HepG2 (cell line): ENCODE results near the gene EGR2. TPM values are rescaled to one million over a fixed set of nuclear protein-coding genes. Genes with fewer than 3 reads are reported as not detected.
A peak's percentile ranks its signal among the peaks of the same experiment; 100 is the strongest.

ENCODE experiments used
- ATAC-seq: fragments of 200-7000 bp; cut with Tn5 transposase; 3 replicates; pipeline ENCODE4 v1.9.1; 2020; ENCODE audit warnings: mild to moderate bottlenecking, moderate library complexity
- BruUV-seq: library from RNA; stranded (reverse); fragments of 400-500 nt; replicated peaks from 2 replicates; lab custom pipeline; 2021; lab: Mats Ljungman, UMichigan
- CTCF ChIA-PET: fragments of 300-600 bp; formaldehyde crosslinking; extraction: SDS; loops from one replicate; lab custom pipeline; 2021; ENCODE audit warnings: low total read pairs, inconsistent platforms, low intra/inter-chr PET ratio; lab: Yijun Ruan, JAX
- POLR2A ChIA-PET: fragments of 350-600 bp; sonication (Branson Sonifier 250); formaldehyde crosslinking; loops from one replicate; lab custom pipeline; 2020; ENCODE audit warnings: antibody characterized with exemption, inconsistent platforms; lab: Yijun Ruan, JAX
- DNase-seq: peaks from one replicate; pipeline ENCODE4 v3.0.0-alpha.2; 2015; ENCODE audit warnings: low spot score
- FAIRE-seq: peaks from 3 replicates; lab custom pipeline; 2011; peaks lifted over from hg19 to GRCh38; lab: Jason Lieb, UNC
- H2AFZ ChIP-seq: one replicate; pipeline ENCODE4 v1.6.1; 2011; ENCODE audit warnings: low read length, inconsistent platforms
- H3K27ac ChIP-seq: fragments of 300-600 bp; 3 replicates; pipeline ENCODE4 v1.8.0; 2011; ENCODE audit warnings: mixed run types, mild to moderate bottlenecking, mixed read lengths, low read length, inconsistent platforms; ENCODE audit not compliant: insufficient read depth; ENCODE audit errors: extremely low read length
- H3K27me3 ChIP-seq, 2 experiments: fragments of 200-600 bp in 1 of 2; 2 replicates in 1 of 2; 3 replicates in 1 of 2; pipeline versions ENCODE4 v1.6.0 to v1.8.0; 2011; ENCODE audit warnings: low read length in 2 of 2, mild to moderate bottlenecking in 2 of 2, moderate library complexity in 2 of 2, inconsistent platforms in 1 of 2; ENCODE audit not compliant: insufficient read depth in 2 of 2, control insufficient read depth in 1 of 2
- H3K36me3 ChIP-seq, 2 experiments: fragments of 200-600 bp in 1 of 2; replicated peaks in 1 of 2; 2 replicates in 1 of 2; 3 replicates in 1 of 2; pipeline versions ENCODE4 v1.5.1 to v1.8.0; 2011; ENCODE audit warnings: low read length in 2 of 2, inconsistent platforms in 1 of 2; ENCODE audit not compliant: insufficient read depth in 2 of 2, control insufficient read depth in 1 of 2
- H3K4me1 ChIP-seq: 2 replicates; pipeline ENCODE4 v1.5.1; 2012; ENCODE audit warnings: low read length, inconsistent platforms; ENCODE audit not compliant: insufficient read depth
- H3K4me2 ChIP-seq: 2 replicates; pipeline ENCODE4 v1.6.0; 2011; ENCODE audit warnings: low read depth, low read length, inconsistent platforms
- H3K4me3 ChIP-seq, 3 experiments: fragments of 200-600 bp in 1 of 3; sonication (generic), shearing (Covaris generic) in 1 of 3; replicated peaks in 1 of 3; 2 replicates each; pipeline ENCODE4 v1.5.1; 2011 to 2016; ENCODE audit warnings: low read length in 3 of 3, inconsistent platforms in 2 of 3, low read depth in 2 of 3, mild to moderate bottlenecking in 2 of 3, control low read depth in 1 of 3, mixed read lengths in 1 of 3; ENCODE audit not compliant: insufficient read depth in 1 of 3
- H3K79me2 ChIP-seq: one replicate; pipeline ENCODE4 v1.6.1; 2011; ENCODE audit warnings: low read length, inconsistent platforms; ENCODE audit not compliant: insufficient read depth
- H3K9ac ChIP-seq: 2 replicates; pipeline ENCODE4 v1.6.0; 2011; ENCODE audit warnings: mild to moderate bottlenecking, low read depth, low read length, inconsistent platforms; ENCODE audit not compliant: insufficient read depth
- H3K9me3 ChIP-seq: 2 replicates; pipeline ENCODE4 v1.5.1; 2012; ENCODE audit warnings: mild to moderate bottlenecking, low read length
- H4K20me1 ChIP-seq: 2 replicates; pipeline ENCODE4 v1.6.0; 2011; ENCODE audit warnings: inconsistent platforms, mild to moderate bottlenecking, low read length, moderate library complexity; ENCODE audit not compliant: insufficient read depth
- GLMP ChIP-seq: sonication (generic); formaldehyde crosslinking; IDR thresholded peaks from 2 replicates; pipeline ENCODE4 v1.9.0; 2021; ENCODE audit warnings: missing genetic modification reagents, mild to moderate bottlenecking, borderline replicate concordance
- HNF4G ChIP-seq, 2 experiments: sonication (generic) in 1 of 2; formaldehyde crosslinking in 1 of 2; IDR thresholded peaks; 2 replicates each; pipeline versions ENCODE4 v1.4.0 to v1.6.1; 2011 to 2020; ENCODE audit warnings: borderline replicate concordance in 2 of 2, low read depth in 2 of 2, mild to moderate bottlenecking in 2 of 2, low read length in 1 of 2, missing genetic modification reagents in 1 of 2, moderate library complexity in 1 of 2
- NFKB2 ChIP-seq: sonication (generic); formaldehyde crosslinking; IDR thresholded peaks from 2 replicates; pipeline ENCODE4 v1.4.0; 2020; ENCODE audit warnings: missing genetic modification reagents, borderline replicate concordance
- SIN3B ChIP-seq: fragments of 150-350 bp; IDR thresholded peaks from 2 replicates; pipeline ENCODE4 v1.6.1; 2014; ENCODE audit warnings: low read length
- ZNF205 ChIP-seq: IDR thresholded peaks from 2 replicates; pipeline ENCODE4 v1.6.1; 2018; ENCODE audit warnings: missing biosample characterization, missing genetic modification reagents
- ZNF343 ChIP-seq: sonication (generic); formaldehyde crosslinking; IDR thresholded peaks from 2 replicates; pipeline ENCODE4 v1.4.0; 2020; ENCODE audit warnings: mild to moderate bottlenecking, missing genetic modification reagents
- WGBS: methylation state at CpG from one replicate; pipeline ENCODE4 v1.1.6; 2017; ENCODE audit warnings: low lambda C conversion rate; 5-methylcytosine and 5-hydroxymethylcytosine counted together
- in situ Hi-C: cut with HindIII; loops from 2 replicates; pipeline ENCODE4 v1.10.0; 2017; ENCODE audit warnings: low pct_unique_long_range_greater_than_20kb; ENCODE audit not compliant: extremely low pct_ligation_motif_present
- intact Hi-C: fragments of 100-400 bp; cut with micrococcal nuclease; formaldehyde crosslinking; loops from one replicate; pipeline ENCODE4 v1.10.0; 2022; ENCODE audit not compliant: unreplicated experiment
- polyA plus RNA-seq, 8 experiments: library from polyadenylated mRNA; depleted of rRNA in 3 of 8; stranded (reverse) in 7 of 8; unstranded in 1 of 8; fragments of >200 nt; fragmentation: Illumina TruSeq in 4 of 8; extraction: Trizol in 4 of 8; gene quantifications; 2 replicates each; pipeline versions ENCODE4 v1.2.1 to v1.2.3, GENCODE V29; 2011 to 2016; ENCODE audit warnings: low read depth in 4 of 8, missing spikeins in 1 of 8, mixed read lengths in 1 of 8; ENCODE audit not compliant: insufficient read depth in 1 of 8
- total RNA-seq, 5 experiments: library from RNA; depleted of rRNA; stranded (reverse); fragments of >200 nt; fragmentation: Illumina TruSeq; extraction: Trizol; gene quantifications; 2 replicates each; pipeline ENCODE4 v1.2.3, GENCODE V29; 2016; ENCODE audit warnings: low read depth in 1 of 5

The EGR2 gene
- total and polyA plus RNA-seq, 2 of the 13 experiments (the other 11 are each of a cell fraction or from before 2014, with no cell fraction given) = 0.11 to 0.15 TPM

GRCh38 chr10:62816076-62816330 lies 163 bp downstream of the EGR2 start:
- peaks cover 7 to 23% of the 10 kb centered on the region in 2 experiments; a peak in 4 of 5 replicates for H3K27me3 ChIP-seq
- no peak overlapping the region for H2AFZ ChIP-seq
- POLR2A ChIA-PET = interaction anchor here (1.1 to 2.3 kb wide), 4 partner anchors 8 to 317 kb away, joined by 3 to 13 read pairs (median 10); partner anchors contain the start of genes ADO and NRBF2
- no peak for FAIRE-seq
- WGBS = 9% methylated on average over 2 of the region's 2 CpGs
- in situ Hi-C loops (loop anchor here (5.0 to 25.0 kb wide), 2 partner anchors 204 to 554 kb away; partner anchors contain the start of gene RTKN2), intact Hi-C loops (loop anchor here (1.0 kb wide), 2 partner anchors 10 to 317 kb away; partner anchors contain the start of gene NRBF2)
- H4K20me1 ChIP-seq = no peaks in the 10 kb centered on the region
- TF ChIP-seq ZNF343 (CRISPR knock-in tag) (0 out of 2 replicates have a peak, but pooled peaks have one; percentile 8), HNF4G (IDR thresholded peaks at IDR 0.05; ENCODE audit: borderline replicate concordance, low read depth, low read length) (no peak), HNF4G (CRISPR knock-in tag; IDR thresholded peaks at IDR 0.05; ENCODE audit: borderline replicate concordance, low read depth) (no peak), ZNF205 (CRISPR knock-in tag) (no peak), NFKB2 (CRISPR knock-in tag) (0 out of 2 replicates have a peak, but pooled peaks have one; percentile 3)
- no TSS peak for BruUV-seq
- H3K9me3 ChIP-seq = no peaks in the 10 kb centered on the region
- no peaks in the 10 kb centered on the region for H3K79me2 ChIP-seq
- H3K36me3 ChIP-seq = no peaks in the 10 kb centered on the region
- peak overlapping the region; percentile 91 for H3K4me2 ChIP-seq
- CTCF ChIA-PET = no interaction called here
- H3K27ac ChIP-seq = no peak overlapping the region
- peaks cover 23% of the 10 kb centered on the region for H3K4me1 ChIP-seq
- ATAC-seq = no peak
- peak overlapping the region; percentile 61 to 75 (median 65) for H3K4me3 ChIP-seq
- no peak overlapping the region for H3K9ac ChIP-seq
- no peak for DNase-seq

GRCh38 chr10:62815381-62816075 lies 638 bp downstream of the EGR2 start:
- whole genome bisulfite sequencing = 45% methylated on average over 41 of the region's 60 CpGs
- Histone ChIP-seq H3K4me1 (peaks cover 23% of the 10 kb centered on the region), H3K36me3 (no peaks in the 10 kb centered on the region), H3K79me2 (no peaks in the 10 kb centered on the region), H2AFZ (no peak overlapping the region), H3K4me3 (peak overlapping the region; percentile 61 to 75 (median 65)), H4K20me1 (no peaks in the 10 kb centered on the region), H3K27me3 (peaks cover 7 to 23% of the 10 kb centered on the region in 2 experiments; a peak in 4 of 5 replicates), H3K9me3 (no peaks in the 10 kb centered on the region), H3K9ac (no peak overlapping the region), H3K27ac (no peak overlapping the region), H3K4me2 (peak overlapping the region; percentile 91)
- intact Hi-C loops (loop anchor here (1.0 kb wide), 2 partner anchors 9 to 318 kb away; partner anchors contain the start of gene NRBF2), in situ Hi-C loops (loop anchor here (5.0 to 25.0 kb wide), 2 partner anchors 203 to 553 kb away; partner anchors contain the start of gene RTKN2)
- BruUV-seq = TSS peak; percentile 92
- ChIA-PET CTCF (no interaction called here), POLR2A (interaction anchor here (1.4 to 2.3 kb wide), 3 partner anchors 9 to 317 kb away, joined by 8 to 13 read pairs (median 11); partner anchors contain the start of genes ADO and NRBF2)
- no peak for DNase-seq
- ATAC-seq = no peak
- FAIRE-seq = no peak
- TF ChIP-seq SIN3B (no peak), GLMP (CRISPR knock-in tag) (no peak)
